ENCODE measurements around the gene PRKG1. TPM values are rescaled to one million over a fixed set of nuclear protein-coding genes. Genes with fewer than 3 reads are reported as not detected.
"Not testable (repeated sequence)": the region's sequence is repeated elsewhere in the genome, so short reads cannot be mapped to it uniquely, and the experiment has no call there.

Gene PRKG1
- total RNA-seq, 1 donor from 2014 or later = 17.9 TPM

DNA sequence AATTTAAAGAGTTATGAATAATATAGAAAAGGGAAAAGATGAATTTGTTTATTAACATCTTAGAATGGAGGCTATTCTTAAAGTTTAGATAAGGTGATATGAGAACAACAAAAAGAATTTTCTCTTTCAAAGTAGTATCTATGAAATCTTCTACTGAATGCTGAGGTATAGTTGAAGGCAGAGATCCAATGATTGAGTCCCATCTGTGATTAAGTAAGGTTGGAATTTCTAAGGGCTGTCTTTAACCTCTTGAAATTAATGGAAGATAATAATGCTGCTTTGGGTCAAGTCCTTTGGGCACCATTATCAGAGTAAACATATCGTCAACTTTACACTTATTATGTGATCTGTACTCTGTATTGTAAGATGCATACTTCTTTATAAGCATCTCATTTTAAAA lies 307.9 kb downstream of the PRKG1 start:
- intact Hi-C loops (cut with DNase I) = no loop called here

DNA sequence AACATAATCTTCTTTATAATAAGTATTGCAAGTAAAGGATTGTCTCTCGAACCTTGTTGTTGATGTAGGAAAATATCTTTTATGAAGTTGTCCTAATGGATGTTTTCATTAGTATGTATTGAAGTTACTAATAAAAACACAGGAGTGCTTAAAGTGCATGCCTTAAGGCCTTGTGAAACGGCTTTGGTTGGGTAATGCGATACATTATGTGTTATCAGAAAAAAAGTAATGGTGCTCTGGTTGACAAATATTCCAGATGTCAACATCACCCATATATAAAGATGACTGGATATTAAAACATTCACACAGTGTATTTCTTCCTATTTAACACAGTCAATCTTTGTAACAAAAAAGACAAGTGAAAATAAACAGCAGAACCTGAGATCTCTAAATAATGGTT lies 310.7 kb downstream of the PRKG1 start:
- no peak overlapping the region for H3K27ac ChIP-seq
- intact Hi-C loops (cut with DNase I) = no loop called here
- TF ChIP-seq POLR2AphosphoS5 (IDR thresholded peaks at IDR 0.05; ENCODE audit: insufficient read depth in 1 of 2, low read depth in 1 of 2) (no peak), POLR2A (IDR thresholded peaks at IDR 0.05) (no peak)
- TF ChIP-seq, protein P1, sequence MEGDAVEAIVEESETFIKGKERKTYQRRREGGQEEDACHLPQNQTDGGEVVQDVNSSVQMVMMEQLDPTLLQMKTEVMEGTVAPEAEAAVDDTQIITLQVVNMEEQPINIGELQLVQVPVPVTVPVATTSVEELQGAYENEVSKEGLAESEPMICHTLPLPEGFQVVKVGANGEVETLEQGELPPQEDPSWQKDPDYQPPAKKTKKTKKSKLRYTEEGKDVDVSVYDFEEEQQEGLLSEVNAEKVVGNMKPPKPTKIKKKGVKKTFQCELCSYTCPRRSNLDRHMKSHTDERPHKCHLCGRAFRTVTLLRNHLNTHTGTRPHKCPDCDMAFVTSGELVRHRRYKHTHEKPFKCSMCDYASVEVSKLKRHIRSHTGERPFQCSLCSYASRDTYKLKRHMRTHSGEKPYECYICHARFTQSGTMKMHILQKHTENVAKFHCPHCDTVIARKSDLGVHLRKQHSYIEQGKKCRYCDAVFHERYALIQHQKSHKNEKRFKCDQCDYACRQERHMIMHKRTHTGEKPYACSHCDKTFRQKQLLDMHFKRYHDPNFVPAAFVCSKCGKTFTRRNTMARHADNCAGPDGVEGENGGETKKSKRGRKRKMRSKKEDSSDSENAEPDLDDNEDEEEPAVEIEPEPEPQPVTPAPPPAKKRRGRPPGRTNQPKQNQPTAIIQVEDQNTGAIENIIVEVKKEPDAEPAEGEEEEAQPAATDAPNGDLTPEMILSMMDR (IDR thresholded peaks at IDR 0.05) = no peak

More for the DNA sequence above, 307.9 kb downstream of the PRKG1 start:
- H3K4me1 ChIP-seq = peaks cover 18% of the 10 kb centered on the region
- peak overlapping the region; percentile 19 for H3K27ac ChIP-seq
- TF ChIP-seq POLR2A (IDR thresholded peaks at IDR 0.05) (no peak), POLR2AphosphoS5 (IDR thresholded peaks at IDR 0.05; ENCODE audit: insufficient read depth in 1 of 2, low read depth in 1 of 2) (no peak)
- TF ChIP-seq, protein P1 (IDR thresholded peaks at IDR 0.05) = no peak
- no peak overlapping the region for H3K4me3 ChIP-seq
- H3K9me3 ChIP-seq = no peaks in the 10 kb centered on the region
- no peaks in the 10 kb centered on the region for H3K27me3 ChIP-seq
- no peaks in the 10 kb centered on the region for H3K36me3 ChIP-seq
- no peak for DNase-seq (ENCODE audit: extremely low spot score in 2 of 2)

DNA sequence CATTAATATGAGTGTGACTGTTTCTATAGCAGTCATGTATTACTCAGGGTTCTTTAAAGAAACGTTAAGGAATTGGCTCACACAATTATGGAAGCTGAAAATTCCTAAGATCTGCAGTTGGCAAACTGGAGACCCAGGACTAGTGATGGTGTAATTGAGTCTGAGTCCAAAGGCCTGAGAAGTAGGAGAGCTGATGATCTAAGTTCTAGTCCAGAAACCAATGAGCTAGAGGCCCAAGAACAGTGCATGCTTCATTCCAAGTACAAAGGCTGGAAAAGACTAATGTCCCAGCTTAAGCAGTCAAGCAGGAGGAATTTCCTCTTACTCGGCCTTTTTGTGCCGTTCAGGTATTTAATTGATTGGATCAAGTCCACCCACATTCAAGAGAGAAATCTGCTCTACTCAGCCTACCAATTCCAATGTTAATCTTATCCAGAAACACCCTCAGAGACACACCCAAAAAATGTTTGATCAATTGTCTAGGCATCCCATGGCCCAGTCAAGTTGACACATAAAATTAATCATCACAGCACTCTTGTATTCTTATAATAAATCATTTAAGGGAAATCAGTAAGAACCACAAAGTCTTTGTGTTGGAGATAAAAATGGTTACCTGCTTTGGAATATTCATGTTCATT lies 312.1 kb downstream of the PRKG1 start:
- intact Hi-C loops (cut with DNase I) = no loop called here
- Histone ChIP-seq H3K36me3 (no peaks in the 10 kb centered on the region), H3K4me1 (peaks cover 35% of the 10 kb centered on the region), H3K27me3 (no peaks in the 10 kb centered on the region), H3K9me3 (no peaks in the 10 kb centered on the region), H3K27ac (no peak overlapping the region), H3K4me3 (no peak overlapping the region)
- DNase-seq (ENCODE audit: extremely low spot score in 2 of 2) = no peak
- TF ChIP-seq POLR2AphosphoS5 (IDR thresholded peaks at IDR 0.05; ENCODE audit: insufficient read depth in 1 of 2, low read depth in 1 of 2) (no peak), POLR2A (IDR thresholded peaks at IDR 0.05) (no peak)
- TF ChIP-seq, protein P1 (IDR thresholded peaks at IDR 0.05) = no peak

More for the DNA sequence above, 310.7 kb downstream of the PRKG1 start:
- no peak for DNase-seq (ENCODE audit: extremely low spot score in 2 of 2)
- Histone ChIP-seq H3K4me1 (peaks cover 31% of the 10 kb centered on the region), H3K4me3 (no peak overlapping the region), H3K9me3 (no peaks in the 10 kb centered on the region), H3K27me3 (no peaks in the 10 kb centered on the region), H3K36me3 (no peaks in the 10 kb centered on the region)

DNA sequence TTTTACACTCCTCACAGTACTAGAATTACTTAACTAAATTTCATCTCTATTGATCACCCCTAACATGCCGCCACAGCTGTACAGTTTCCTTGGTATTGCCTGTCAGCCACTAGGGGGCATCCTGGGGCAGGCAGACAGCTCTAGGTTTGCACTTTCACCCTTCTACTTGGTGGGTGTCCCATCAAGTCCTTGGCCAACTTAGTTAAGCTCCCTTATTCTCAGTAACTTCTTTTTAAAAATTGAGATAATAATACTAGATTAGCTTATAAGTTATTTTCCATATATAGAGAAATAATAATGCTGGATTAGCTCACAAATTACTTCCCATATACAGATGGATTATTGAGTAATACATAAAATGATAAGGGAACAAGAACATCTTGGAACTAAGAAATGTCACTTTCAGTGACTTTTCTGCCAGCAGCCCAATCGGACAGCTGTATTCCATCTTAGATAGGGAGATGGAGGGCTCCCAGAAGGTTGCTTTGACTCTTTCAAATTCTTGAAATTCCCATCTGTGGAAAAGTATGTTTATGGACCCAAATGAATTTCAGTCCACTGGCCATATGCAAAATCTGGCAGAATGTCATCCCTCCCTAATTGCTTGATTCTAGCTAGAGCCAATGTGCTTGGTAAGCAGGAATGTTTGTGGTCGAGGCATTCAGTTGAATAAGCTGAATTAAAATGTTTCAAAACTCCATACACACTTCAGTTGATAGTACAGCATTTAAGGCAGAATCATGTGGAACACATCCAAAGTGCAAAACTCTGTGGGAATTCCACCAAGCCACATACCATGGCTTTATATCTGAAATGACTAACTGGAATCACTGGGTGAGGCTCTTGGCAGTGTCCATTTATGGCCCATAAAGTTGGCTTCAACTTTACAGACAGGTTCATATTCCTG lies 315.4 kb downstream of the PRKG1 start:
- no peaks in the 10 kb centered on the region for H3K36me3 ChIP-seq
- H3K27ac ChIP-seq = no peak overlapping the region
- H3K27me3 ChIP-seq = no peaks in the 10 kb centered on the region
- TF ChIP-seq, protein P1 (IDR thresholded peaks at IDR 0.05) = peak; percentile 18 to 46 (median 40)
- TF ChIP-seq POLR2AphosphoS5 (IDR thresholded peaks at IDR 0.05; ENCODE audit: insufficient read depth in 1 of 2, low read depth in 1 of 2) = no peak
- DNase-seq (ENCODE audit: extremely low spot score in 2 of 2) = no peak
- no peak overlapping the region for H3K4me3 ChIP-seq
- H3K9me3 ChIP-seq = no peaks in the 10 kb centered on the region
- intact Hi-C loops (cut with DNase I) = no loop called here
- H3K4me1 ChIP-seq = peaks cover 31% of the 10 kb centered on the region

DNA sequence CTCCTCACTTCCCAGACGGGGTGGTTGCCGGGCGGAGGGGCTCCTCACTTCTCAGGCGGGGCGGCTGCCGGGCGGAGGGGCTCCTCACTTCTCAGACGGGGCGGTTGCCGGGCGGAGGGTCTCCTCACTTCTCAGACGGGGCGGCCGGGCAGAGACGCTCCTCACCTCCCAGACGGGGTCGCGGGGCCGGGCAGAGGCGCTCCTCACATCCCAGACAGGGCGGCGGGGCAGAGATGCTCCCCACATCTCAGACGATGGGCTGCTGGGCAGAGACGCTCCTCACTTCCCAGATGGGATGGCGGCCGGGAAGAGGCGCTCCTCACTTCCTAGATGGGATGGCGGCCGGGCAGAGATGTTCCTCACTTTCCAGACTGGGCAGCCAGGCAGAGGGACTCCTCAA lies 318.7 kb downstream of the PRKG1 start:
- H3K36me3 ChIP-seq = not testable (repeated sequence)

More for the DNA sequence above, 318.7 kb downstream of the PRKG1 start:
- H3K9me3 ChIP-seq; H3K27ac ChIP-seq; intact Hi-C loops (cut with DNase I); DNase-seq (ENCODE audit: extremely low spot score in 2 of 2); H3K27me3 ChIP-seq; H3K4me3 ChIP-seq: not testable (repeated sequence)
- H3K4me1 ChIP-seq = peaks cover 46% of the 10 kb centered on the region
